GM18507 (cell line): Measurements from ENCODE around the gene ZNF568.

Source experiments
- DNase-seq: peaks from one replicate; pipeline ENCODE4 v3.0.0; 2011; ENCODE audit warnings: low read depth; ENCODE audit not compliant: insufficient read length; ENCODE audit errors: extremely low spot score
- FAIRE-seq: peaks from 2 replicates; lab custom pipeline; 2011; peaks lifted over from hg19 to GRCh38; lab: Jason Lieb, UNC

Gene ZNF568

DNA sequence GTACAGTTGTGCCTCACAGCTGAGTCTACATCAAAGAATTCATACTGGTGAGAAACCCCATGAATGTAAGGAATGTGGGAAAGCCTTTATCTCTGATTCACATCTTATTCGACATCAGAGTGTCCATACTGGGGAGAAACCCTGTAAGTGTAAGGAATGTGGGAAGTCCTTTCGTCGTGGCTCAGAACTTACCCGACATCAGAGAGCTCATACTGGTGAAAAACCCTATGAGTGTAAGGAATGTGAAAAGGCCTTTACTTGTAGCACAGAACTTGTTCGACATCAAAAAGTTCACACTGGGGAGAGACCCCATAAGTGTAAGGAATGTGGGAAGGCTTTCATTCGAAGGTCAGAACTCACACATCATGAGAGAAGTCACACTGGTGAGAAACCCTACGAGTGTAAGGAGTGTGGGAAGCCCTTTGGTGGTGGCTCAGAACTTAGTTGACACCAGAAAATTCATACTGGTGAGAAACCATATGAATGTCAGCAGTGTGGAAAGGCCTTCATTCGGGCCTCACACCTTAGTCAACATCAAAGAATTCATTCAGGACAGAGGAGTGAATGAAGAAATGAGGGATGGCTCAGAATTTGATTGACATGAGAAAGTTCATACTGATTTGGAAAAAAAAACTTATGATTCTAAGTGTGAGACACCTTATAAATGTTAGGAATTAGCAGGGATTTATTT is 81.2 kb downstream of the ZNF568 start:
- FAIRE-seq (no peak), DNase-seq (no peak)

GRCh38 chr19:36997843-36998235 is 81.7 kb downstream of the ZNF568 start:
- FAIRE-seq (no peak), DNase-seq (no peak)

- no peak for FAIRE-seq
- no peak for DNase-seq
Measured at GRCh38 chr19:36999313-36999712, 83.2 kb downstream of the ZNF568 start.

DNA sequence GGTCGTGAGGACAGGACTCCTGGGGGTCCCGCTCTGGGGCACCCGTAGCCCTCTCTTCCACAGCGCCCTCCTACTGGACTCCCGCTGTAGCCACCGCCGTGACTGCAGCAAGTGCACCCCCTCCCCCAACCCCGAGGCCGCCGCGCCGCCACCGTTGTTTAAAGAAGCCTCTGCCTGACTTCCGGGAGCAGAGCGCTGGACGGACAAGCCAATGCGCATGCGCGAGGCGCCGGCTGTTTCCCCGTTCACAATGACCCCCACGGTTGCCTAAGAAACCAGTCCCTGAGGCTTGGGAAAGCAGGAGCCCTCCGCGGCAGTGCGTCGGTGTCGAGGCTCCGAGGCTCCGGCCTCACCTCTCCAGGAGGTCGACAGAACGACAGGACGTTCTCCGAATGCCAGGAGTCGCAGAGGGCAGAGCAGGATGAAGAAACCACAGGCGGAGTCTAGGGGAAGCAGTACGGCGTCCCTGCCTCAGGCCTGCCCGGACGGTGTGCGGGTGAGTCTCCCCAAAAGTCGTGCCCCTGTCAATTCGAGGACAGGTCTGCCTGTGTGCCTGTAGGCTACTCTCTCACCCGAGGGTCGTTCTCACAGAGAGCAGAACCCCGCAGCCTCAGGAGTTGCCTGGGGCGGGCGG is 91.6 kb downstream of the ZNF568 start:
- DNase-seq (no peak), FAIRE-seq (no peak)

DNA sequence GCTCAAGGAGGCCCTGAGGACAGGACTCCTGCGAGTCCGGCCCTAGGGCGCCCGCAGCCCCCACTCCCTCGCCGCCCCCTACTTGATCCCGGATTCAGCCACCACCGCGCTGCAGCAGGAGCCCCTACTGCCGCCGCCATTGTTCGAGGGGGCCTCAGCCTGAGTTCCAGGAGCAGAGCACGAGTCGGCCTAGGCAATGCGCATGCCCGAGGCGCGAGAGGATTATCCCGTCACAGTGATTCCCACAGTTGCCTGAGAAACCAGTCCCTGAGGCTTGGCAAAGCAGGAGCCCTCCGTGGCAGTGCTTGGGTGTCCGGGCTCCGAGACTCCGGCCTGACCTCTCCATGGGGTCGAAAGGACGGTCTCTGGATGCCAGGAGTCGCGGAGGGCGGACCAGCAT is 93.7 kb downstream of the ZNF568 start:
- DNase-seq (no peak), FAIRE-seq (no peak)

GRCh38 chr19:37012093-37012745 is 96.1 kb downstream of the ZNF568 start:
- DNase-seq (no peak), FAIRE-seq (no peak)

- FAIRE-seq (no peak), DNase-seq (no peak)
Measured at GRCh38 chr19:37014456-37014855, 98.3 kb downstream of the ZNF568 start.

GRCh38 chr19:37045140-37045539 is 129.0 kb downstream of the ZNF568 start:
- FAIRE-seq = no peak
- DNase-seq = no peak
